HG03103 (cell line): Measurements from ENCODE around the gene EEIG2.
"Not testable (repeated sequence)": the region's sequence is repeated elsewhere in the genome, so short reads cannot be mapped to it uniquely, and the experiment has no call there.

Experiments
- ATAC-seq: cut with Tn5 transposase; IDR thresholded peaks from one replicate; pipeline ENCODE4 v1.9.1; 2021; ENCODE audit warnings: low read depth; ENCODE audit not compliant: unreplicated experiment

Gene EEIG2

GRCh38 chr1:108541861-108542260 is 18.0 kb upstream of the EEIG2 start:
- no peak for ATAC-seq

GRCh38 chr1:108547493-108547892 is 12.4 kb upstream of the EEIG2 start:
- ATAC-seq = not testable (repeated sequence)

- ATAC-seq = peak; percentile 94
Observed at GRCh38 chr1:108551137-108551862, 8.6 kb upstream of the EEIG2 start.

GRCh38 chr1:108553905-108554304 is 6.0 kb upstream of the EEIG2 start:
- ATAC-seq = no peak

- no peak for ATAC-seq
Observed at GRCh38 chr1:108554682-108555427, 5.0 kb upstream of the EEIG2 start.

GRCh38 chr1:108556066-108556465 is 3.8 kb upstream of the EEIG2 start:
- ATAC-seq = no peak

- no peak for ATAC-seq
Observed at GRCh38 chr1:108556499-108556898, 3.4 kb upstream of the EEIG2 start.

- no peak for ATAC-seq
Observed at GRCh38 chr1:108557296-108557695, 2.6 kb upstream of the EEIG2 start.

GRCh38 chr1:108560189-108560873 is 431 bp downstream of the EEIG2 start:
- ATAC-seq = peak; percentile 21

GRCh38 chr1:108560874-108561459 is 1.1 kb downstream of the EEIG2 start:
- ATAC-seq = peak; percentile 32

- no peak for ATAC-seq
Observed at GRCh38 chr1:108561689-108562326, 1.9 kb downstream of the EEIG2 start.

GRCh38 chr1:108563808-108564207 is 3.9 kb downstream of the EEIG2 start:
- no peak for ATAC-seq

GRCh38 chr1:108565081-108565480 is 5.2 kb downstream of the EEIG2 start:
- no peak for ATAC-seq

- no peak for ATAC-seq
Observed at GRCh38 chr1:108565512-108565911, 5.6 kb downstream of the EEIG2 start.

GRCh38 chr1:108568589-108568988 is 8.7 kb downstream of the EEIG2 start:
- ATAC-seq = no peak

- ATAC-seq = no peak
Observed at GRCh38 chr1:108569097-108569728, 9.3 kb downstream of the EEIG2 start.

- ATAC-seq = peak; percentile 100
Observed at GRCh38 chr1:108570128-108570527, 10.2 kb downstream of the EEIG2 start.

GRCh38 chr1:108570998-108571401 is 11.1 kb downstream of the EEIG2 start:
- no peak for ATAC-seq

GRCh38 chr1:108572182-108572581 is 12.3 kb downstream of the EEIG2 start:
- ATAC-seq = no peak

GRCh38 chr1:108573183-108573582 is 13.3 kb downstream of the EEIG2 start:
- no peak for ATAC-seq
